ENCODE measurements around the gene TRMT11.

The TRMT11 gene

DNA sequence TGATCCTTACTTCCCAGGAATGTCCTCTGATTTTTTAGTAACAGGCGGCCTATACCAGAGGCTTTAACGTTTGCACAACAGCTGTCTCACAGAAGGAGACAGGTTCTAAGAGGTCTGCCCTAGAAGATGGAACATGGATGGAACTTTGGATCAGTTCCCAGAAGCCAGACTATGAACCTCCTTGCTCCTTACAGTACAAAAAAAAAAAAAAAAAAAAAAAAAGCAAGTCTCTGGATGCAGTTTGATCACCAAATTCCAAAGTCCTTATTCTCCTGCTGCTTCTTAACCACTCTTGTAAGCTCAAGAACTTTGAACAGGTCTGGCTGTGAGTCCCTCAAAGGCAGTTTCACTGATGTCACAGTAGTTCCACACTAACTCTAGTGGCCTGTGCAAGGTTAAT is 2.0 kb upstream of the TRMT11 start:
- Histone ChIP-seq H3K9me3 (ENCODE audit: control insufficient read depth, insufficient read depth, low read depth, low read length) (no peaks in the 10 kb centered on the region), H3K36me3 (ENCODE audit: control insufficient read depth in 2 of 2, insufficient read depth in 1 of 2, low read length in 2 of 2) (peaks cover 2 to 4% of the 10 kb centered on the region in 2 experiments; a peak in 2 of 3 replicates), H3K4me1 (ENCODE audit: control insufficient read depth, insufficient read depth, low read length) (peaks cover 4% of the 10 kb centered on the region; the same call in 1 of the 2 replicates), H3K4me3 (ENCODE audit: low read depth, low read length) (no peak overlapping the region), H3K27ac (ENCODE audit: extremely low read depth, low read depth, low read length) (no peak overlapping the region)
- ChIA-PET POLR2A (interaction anchor here (1.0 to 1.8 kb wide), 2 partner anchors 27 to 228 kb away, joined by 5 to 6 read pairs; partner anchors contain the start of gene HINT3), CTCF (interaction anchor here (0.6 to 4.7 kb wide), 7 partner anchors 10 to 1053 kb away, joined by 3 to 40 read pairs (median 4); no protein-coding TSS in a partner anchor)
- no peak for TF ChIP-seq HOXA7 (CRISPR knock-in tag; IDR thresholded peaks at IDR 0.05; ENCODE audit: borderline replicate concordance)
- no peak for TF ChIP-seq ZNF112 (tag by site-specific recombination; IDR thresholded peaks at IDR 0.05)
- no peak for TF ChIP-seq GLIS2 (tag by site-specific recombination; IDR thresholded peaks at IDR 0.05)
- TF ChIP-seq, protein P1, sequence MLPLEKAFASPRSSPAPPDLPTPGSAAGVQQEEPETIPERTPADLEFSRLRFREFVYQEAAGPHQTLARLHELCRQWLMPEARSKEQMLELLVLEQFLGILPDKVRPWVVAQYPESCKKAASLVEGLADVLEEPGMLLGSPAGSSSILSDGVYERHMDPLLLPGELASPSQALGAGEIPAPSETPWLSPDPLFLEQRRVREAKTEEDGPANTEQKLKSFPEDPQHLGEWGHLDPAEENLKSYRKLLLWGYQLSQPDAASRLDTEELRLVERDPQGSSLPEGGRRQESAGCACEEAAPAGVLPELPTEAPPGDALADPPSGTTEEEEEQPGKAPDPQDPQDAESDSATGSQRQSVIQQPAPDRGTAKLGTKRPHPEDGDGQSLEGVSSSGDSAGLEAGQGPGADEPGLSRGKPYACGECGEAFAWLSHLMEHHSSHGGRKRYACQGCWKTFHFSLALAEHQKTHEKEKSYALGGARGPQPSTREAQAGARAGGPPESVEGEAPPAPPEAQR (tag by site-specific recombination; IDR thresholded peaks at IDR 0.05): no peak
- TF ChIP-seq, protein P2, sequence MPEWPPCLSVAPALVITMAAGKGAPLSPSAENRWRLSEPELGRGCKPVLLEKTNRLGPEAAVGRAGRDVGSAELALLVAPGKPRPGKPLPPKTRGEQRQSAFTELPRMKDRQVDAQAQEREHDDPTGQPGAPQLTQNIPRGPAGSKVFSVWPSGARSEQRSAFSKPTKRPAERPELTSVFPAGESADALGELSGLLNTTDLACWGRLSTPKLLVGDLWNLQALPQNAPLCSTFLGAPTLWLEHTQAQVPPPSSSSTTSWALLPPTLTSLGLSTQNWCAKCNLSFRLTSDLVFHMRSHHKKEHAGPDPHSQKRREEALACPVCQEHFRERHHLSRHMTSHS (tag by site-specific recombination; IDR thresholded peaks at IDR 0.05): no peak

DNA sequence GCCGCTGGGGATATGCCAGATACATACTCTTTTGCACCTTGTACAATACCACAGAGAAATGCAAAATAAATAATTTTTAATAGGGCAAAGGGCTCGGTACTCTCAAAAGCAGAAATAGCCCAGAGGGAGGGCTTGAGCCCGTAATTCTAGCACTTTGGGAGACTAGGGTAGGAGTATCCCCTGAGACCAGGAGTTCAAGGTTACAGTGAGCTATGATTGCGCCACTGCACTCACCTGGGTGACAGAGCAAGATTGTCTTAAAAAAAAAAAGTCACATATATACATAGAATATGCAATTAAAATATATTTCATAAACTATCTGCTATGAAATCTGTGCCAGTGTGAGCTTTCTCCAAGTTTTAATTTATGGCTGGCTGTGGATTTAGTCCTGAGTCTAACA is 818 bp upstream of the TRMT11 start:
- H3K36me3 ChIP-seq (ENCODE audit: control insufficient read depth in 2 of 2, insufficient read depth in 1 of 2, low read length in 2 of 2): peaks cover 0 to 4% of the 10 kb centered on the region in 2 experiments; a peak in 2 of 3 replicates
- no peak for TF ChIP-seq ZNF558 (tag by site-specific recombination; IDR thresholded peaks at IDR 0.05)
- no peak for TF ChIP-seq ZBTB7A (tag by site-specific recombination; IDR thresholded peaks at IDR 0.05; ENCODE audit: low read depth)
- TF ChIP-seq ZNF112 (tag by site-specific recombination; IDR thresholded peaks at IDR 0.05): no peak
- no peak for TF ChIP-seq ZNF629 (tag by site-specific recombination; IDR thresholded peaks at IDR 0.05)
- TF ChIP-seq ZNF175 (tag by site-specific recombination; IDR thresholded peaks at IDR 0.05): no peak
- no peak for TF ChIP-seq ZNF423 (tag by site-specific recombination; IDR thresholded peaks at IDR 0.05)
- TF ChIP-seq ZNF571 (tag by site-specific recombination; IDR thresholded peaks at IDR 0.05): no peak
- no peak for TF ChIP-seq ZIC2 (tag by site-specific recombination; IDR thresholded peaks at IDR 0.05)
- TF ChIP-seq ZNF514 (tag by site-specific recombination; IDR thresholded peaks at IDR 0.05): no peak
- no peak for TF ChIP-seq ZNF658 (tag by site-specific recombination; IDR thresholded peaks at IDR 0.05)
- no peak for TF ChIP-seq ZNF677 (tag by site-specific recombination; IDR thresholded peaks at IDR 0.05)
- no peak for TF ChIP-seq BCL11B (tag by site-specific recombination; IDR thresholded peaks at IDR 0.05; ENCODE audit: low read depth)
- no peak for TF ChIP-seq ZNF114 (tag by site-specific recombination; IDR thresholded peaks at IDR 0.05)
- TF ChIP-seq REPIN1 (tag by site-specific recombination; IDR thresholded peaks at IDR 0.05; ENCODE audit: low read depth): no peak
- peaks cover 4% of the 10 kb centered on the region; the same call in 1 of the 2 replicates for H3K4me1 ChIP-seq (ENCODE audit: control insufficient read depth, insufficient read depth, low read length)
- no peaks in the 10 kb centered on the region for H3K9me3 ChIP-seq (ENCODE audit: control insufficient read depth, insufficient read depth, low read depth, low read length)
- CTCF ChIA-PET: interaction anchor here (0.6 to 4.7 kb wide), 9 partner anchors 11 to 824 kb away, joined by 3 to 40 read pairs (median 4); partner anchors contain the start of gene HINT3
- H3K27ac ChIP-seq (ENCODE audit: extremely low read depth, low read depth, low read length): no peak overlapping the region
- H3K4me3 ChIP-seq (ENCODE audit: low read depth, low read length): peak overlapping the region; percentile 81
- POLR2A ChIA-PET: interaction anchor here (0.7 to 2.4 kb wide), 11 partner anchors 10 to 683 kb away, joined by 3 to 27 read pairs (median 5); partner anchors contain the start of genes HDDC2, HINT3 and NCOA7

DNA sequence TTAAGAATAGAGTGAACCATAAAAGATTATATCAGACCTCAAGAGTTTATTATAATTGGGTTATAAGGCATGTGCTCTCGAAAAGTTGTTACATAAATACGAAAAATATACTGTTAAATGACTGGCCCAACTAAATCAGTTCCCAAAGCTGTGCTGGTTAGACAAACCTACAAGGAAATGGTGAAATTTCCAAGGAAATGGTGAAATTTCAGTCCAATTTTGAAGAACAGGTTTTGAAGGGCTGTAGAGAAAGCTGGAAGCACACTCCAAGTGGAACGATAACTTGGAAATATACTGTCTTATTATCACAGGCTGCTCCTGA is 400 bp upstream of the TRMT11 start:
- CTCF ChIA-PET: interaction anchor here (0.6 to 4.7 kb wide), 9 partner anchors 10 to 825 kb away, joined by 3 to 40 read pairs (median 4); partner anchors contain the start of gene HINT3
- peaks cover 0 to 1% of the 10 kb centered on the region in 2 experiments; a peak in 2 of 3 replicates for H3K36me3 ChIP-seq (ENCODE audit: control insufficient read depth in 2 of 2, insufficient read depth in 1 of 2, low read length in 2 of 2)
- H3K27ac ChIP-seq (ENCODE audit: extremely low read depth, low read depth, low read length): peak overlapping the region; percentile 63
- TF ChIP-seq ZSCAN30 (tag by site-specific recombination; IDR thresholded peaks at IDR 0.05) (peak; percentile 5; the same call in 1 of the 2 replicates), ZNF354C (tag by site-specific recombination; IDR thresholded peaks at IDR 0.05; ENCODE audit: borderline replicate concordance, low read depth) (no peak)
- TF ChIP-seq, protein P3, sequence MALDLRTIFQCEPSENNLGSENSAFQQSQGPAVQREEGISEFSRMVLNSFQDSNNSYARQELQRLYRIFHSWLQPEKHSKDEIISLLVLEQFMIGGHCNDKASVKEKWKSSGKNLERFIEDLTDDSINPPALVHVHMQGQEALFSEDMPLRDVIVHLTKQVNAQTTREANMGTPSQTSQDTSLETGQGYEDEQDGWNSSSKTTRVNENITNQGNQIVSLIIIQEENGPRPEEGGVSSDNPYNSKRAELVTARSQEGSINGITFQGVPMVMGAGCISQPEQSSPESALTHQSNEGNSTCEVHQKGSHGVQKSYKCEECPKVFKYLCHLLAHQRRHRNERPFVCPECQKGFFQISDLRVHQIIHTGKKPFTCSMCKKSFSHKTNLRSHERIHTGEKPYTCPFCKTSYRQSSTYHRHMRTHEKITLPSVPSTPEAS (tag by site-specific recombination; IDR thresholded peaks at IDR 0.05): 0 out of 2 replicates have a peak, but pooled peaks have one; percentile 2
- H3K4me1 ChIP-seq (ENCODE audit: control insufficient read depth, insufficient read depth, low read length): peaks cover 4% of the 10 kb centered on the region; the same call in 1 of the 2 replicates
- H3K4me3 ChIP-seq (ENCODE audit: low read depth, low read length): peak overlapping the region; percentile 81
- no peaks in the 10 kb centered on the region for H3K9me3 ChIP-seq (ENCODE audit: control insufficient read depth, insufficient read depth, low read depth, low read length)
- POLR2A ChIA-PET: interaction anchor here (0.5 to 2.4 kb wide), 14 partner anchors 9 to 784 kb away, joined by 3 to 27 read pairs (median 4); partner anchors contain the start of genes HDDC2, HINT3 and NCOA7
